HL-60 (cell line): ENCODE data around the gene CHST11.

ENCODE experiments used
- DNase-seq, 2 experiments: peaks; one replicate each; pipeline ENCODE4 v3.0.0-alpha.2; 2010 to 2020; ENCODE audit warnings: low read depth in 1 of 2, low spot score in 1 of 2
- H3K27ac ChIP-seq: fragments of 250-450 bp; sonication (Bioruptor Pico); replicated peaks from 2 replicates; pipeline ENCODE4 v1.5.1; 2020; ENCODE audit warnings: mild to moderate bottlenecking, moderate library complexity
- H3K27me3 ChIP-seq: fragments of 250-450 bp; sonication (Bioruptor Pico); 2 replicates; pipeline ENCODE4 v1.5.1; 2021; ENCODE audit warnings: mild to moderate bottlenecking, moderate library complexity; ENCODE audit not compliant: insufficient read depth, poor library complexity, severe bottlenecking
- H3K4me3 ChIP-seq: replicated peaks from 2 replicates; pipeline ENCODE4 v1.5.1; 2011; ENCODE audit warnings: mild to moderate bottlenecking, control low read depth, low read length; ENCODE audit not compliant: insufficient read depth
- GABPA ChIP-seq: IDR thresholded peaks from 2 replicates; pipeline ENCODE4 v1.6.1; 2012; ENCODE audit warnings: low read depth
- POLR2AphosphoS5 ChIP-seq: IDR thresholded peaks from 2 replicates; pipeline ENCODE4 v1.6.1; 2012; ENCODE audit warnings: low read depth
- SPI1 ChIP-seq: IDR thresholded peaks from 2 replicates; pipeline ENCODE4 v1.6.1; 2012; ENCODE audit warnings: low read depth, mild to moderate bottlenecking, borderline replicate concordance
- TF ChIP-seq, protein P1 (sequence below): IDR thresholded peaks from one replicate; pipeline ENCODE4 v1.5.1; 2011; ENCODE audit warnings: low read length, control low read depth, inconsistent platforms; ENCODE audit not compliant: insufficient read depth
- TF ChIP-seq, protein P2 (sequence below): IDR thresholded peaks from 2 replicates; pipeline ENCODE4 v1.6.1; 2012; ENCODE audit warnings: low read depth; ENCODE audit not compliant: insufficient replicate concordance

CHST11 gene

DNA sequence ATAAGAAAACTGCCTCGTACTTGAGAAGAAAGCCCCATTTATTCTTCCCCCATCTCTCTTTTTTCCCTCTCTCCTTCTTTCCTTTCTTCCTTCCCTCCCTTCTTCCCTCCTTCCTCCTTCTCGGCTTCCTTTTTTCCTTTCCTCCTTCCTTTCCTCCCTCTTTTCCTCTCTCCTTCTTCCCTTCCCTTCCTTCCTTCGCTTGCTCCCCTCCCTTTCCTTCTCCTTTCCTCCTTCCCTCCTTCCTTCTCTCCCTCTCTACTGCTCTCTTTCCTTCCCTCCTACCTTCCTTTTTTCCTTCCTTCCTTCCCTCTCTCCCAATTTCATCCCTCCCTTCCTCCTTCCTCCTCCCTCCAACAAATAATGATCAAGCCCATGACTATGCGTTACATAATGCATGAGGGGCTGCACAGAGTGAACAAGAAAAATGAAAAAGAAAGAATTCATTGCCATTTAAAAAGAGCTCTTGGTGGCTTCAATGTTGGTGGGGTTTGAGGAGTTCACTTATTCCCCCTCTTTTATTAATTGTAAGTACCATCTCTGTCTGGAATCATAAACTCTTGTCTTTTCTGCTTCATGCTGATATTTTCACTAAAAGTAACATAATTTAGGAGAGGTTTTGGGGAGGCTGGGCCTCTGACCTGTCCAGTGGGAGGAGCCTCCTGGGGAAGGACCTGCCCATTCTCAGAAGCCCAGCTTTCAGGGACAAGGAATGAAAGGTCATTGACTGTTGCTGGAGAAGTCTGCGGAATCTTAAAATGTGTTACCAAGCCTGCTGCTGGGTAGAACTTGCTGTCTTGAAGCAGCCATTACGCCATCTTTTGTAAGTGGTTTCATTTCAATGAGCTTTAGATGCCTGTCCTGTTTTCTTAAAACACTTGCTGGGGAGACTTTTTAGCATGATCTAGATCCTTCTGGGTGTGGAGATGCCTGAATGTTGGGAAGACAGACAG, 144.3 kb downstream of the CHST11 start:
- H3K4me3 ChIP-seq: no peak overlapping the region
- no peaks in the 10 kb centered on the region for H3K27me3 ChIP-seq
- no peak overlapping the region for H3K27ac ChIP-seq
- no peak for DNase-seq
- TF ChIP-seq, protein P1, sequence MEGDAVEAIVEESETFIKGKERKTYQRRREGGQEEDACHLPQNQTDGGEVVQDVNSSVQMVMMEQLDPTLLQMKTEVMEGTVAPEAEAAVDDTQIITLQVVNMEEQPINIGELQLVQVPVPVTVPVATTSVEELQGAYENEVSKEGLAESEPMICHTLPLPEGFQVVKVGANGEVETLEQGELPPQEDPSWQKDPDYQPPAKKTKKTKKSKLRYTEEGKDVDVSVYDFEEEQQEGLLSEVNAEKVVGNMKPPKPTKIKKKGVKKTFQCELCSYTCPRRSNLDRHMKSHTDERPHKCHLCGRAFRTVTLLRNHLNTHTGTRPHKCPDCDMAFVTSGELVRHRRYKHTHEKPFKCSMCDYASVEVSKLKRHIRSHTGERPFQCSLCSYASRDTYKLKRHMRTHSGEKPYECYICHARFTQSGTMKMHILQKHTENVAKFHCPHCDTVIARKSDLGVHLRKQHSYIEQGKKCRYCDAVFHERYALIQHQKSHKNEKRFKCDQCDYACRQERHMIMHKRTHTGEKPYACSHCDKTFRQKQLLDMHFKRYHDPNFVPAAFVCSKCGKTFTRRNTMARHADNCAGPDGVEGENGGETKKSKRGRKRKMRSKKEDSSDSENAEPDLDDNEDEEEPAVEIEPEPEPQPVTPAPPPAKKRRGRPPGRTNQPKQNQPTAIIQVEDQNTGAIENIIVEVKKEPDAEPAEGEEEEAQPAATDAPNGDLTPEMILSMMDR: no peak
- no peak for TF ChIP-seq GABPA
- no peak for TF ChIP-seq POLR2AphosphoS5
- TF ChIP-seq, protein P2, sequence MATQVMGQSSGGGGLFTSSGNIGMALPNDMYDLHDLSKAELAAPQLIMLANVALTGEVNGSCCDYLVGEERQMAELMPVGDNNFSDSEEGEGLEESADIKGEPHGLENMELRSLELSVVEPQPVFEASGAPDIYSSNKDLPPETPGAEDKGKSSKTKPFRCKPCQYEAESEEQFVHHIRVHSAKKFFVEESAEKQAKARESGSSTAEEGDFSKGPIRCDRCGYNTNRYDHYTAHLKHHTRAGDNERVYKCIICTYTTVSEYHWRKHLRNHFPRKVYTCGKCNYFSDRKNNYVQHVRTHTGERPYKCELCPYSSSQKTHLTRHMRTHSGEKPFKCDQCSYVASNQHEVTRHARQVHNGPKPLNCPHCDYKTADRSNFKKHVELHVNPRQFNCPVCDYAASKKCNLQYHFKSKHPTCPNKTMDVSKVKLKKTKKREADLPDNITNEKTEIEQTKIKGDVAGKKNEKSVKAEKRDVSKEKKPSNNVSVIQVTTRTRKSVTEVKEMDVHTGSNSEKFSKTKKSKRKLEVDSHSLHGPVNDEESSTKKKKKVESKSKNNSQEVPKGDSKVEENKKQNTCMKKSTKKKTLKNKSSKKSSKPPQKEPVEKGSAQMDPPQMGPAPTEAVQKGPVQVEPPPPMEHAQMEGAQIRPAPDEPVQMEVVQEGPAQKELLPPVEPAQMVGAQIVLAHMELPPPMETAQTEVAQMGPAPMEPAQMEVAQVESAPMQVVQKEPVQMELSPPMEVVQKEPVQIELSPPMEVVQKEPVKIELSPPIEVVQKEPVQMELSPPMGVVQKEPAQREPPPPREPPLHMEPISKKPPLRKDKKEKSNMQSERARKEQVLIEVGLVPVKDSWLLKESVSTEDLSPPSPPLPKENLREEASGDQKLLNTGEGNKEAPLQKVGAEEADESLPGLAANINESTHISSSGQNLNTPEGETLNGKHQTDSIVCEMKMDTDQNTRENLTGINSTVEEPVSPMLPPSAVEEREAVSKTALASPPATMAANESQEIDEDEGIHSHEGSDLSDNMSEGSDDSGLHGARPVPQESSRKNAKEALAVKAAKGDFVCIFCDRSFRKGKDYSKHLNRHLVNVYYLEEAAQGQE: no peak
- TF ChIP-seq SPI1: no peak

DNA sequence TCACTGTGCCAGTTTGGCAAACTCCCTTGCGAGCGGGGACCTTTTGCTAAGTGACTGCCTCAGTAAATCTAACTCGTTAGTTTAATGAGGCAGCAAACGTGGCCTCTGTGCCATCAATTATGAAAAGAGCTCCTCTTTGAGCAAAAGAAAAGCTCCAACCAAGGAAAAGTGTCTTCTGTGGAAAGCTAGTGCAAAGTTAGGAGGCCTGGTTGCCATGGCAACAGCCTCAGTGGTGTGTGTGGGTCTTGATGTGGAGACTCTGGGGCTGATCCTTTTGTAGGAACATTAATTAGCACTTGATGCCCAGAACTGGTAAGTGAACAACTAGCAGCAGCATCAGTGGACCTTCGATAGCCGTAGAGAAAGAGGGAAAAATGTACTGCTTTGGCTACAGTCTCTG, 145.7 kb downstream of the CHST11 start:
- DNase-seq: no peak
- no peak overlapping the region for H3K27ac ChIP-seq

DNA sequence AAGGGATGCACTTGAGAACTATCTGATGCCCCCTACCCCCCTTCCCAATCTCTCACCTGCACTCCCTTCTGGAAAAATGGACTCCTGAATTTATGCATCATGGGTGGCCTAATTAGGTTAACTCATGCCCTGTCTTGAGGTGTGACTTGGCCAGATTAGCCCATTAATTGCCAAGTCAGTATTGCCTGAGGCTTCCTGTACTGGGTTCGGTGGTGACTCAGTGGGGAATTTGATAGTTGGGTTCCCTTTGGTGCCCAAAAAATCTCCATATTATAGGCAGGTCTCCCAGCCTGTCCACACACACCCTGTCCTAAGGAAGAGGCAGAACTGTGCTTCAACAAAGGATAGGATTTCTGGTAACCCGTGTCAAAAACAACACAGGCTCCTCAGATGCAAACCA, 146.1 kb downstream of the CHST11 start:
- no peaks in the 10 kb centered on the region for H3K27me3 ChIP-seq
- DNase-seq: no peak
- no peak overlapping the region for H3K4me3 ChIP-seq
- TF ChIP-seq GABPA: no peak
- TF ChIP-seq SPI1: no peak
- TF ChIP-seq, protein P2: no peak
- TF ChIP-seq, protein P1: no peak
- no peak for TF ChIP-seq POLR2AphosphoS5
- H3K27ac ChIP-seq: peak overlapping the region; percentile 67

More for the DNA sequence above, 145.7 kb downstream of the CHST11 start:
- TF ChIP-seq, protein P1: no peak
- TF ChIP-seq POLR2AphosphoS5 (no peak), GABPA (no peak), SPI1 (no peak)
- TF ChIP-seq, protein P2: no peak
- no peak overlapping the region for H3K4me3 ChIP-seq
- H3K27me3 ChIP-seq: no peaks in the 10 kb centered on the region
